Activated B cell treated with CpG ODN at 0.5 μM for 24 hours (primary cell): ENCODE measurements around the gene RCOR2. TPM values are rescaled to one million over a fixed set of nuclear protein-coding genes. Genes with fewer than 3 reads are reported as not detected.

Source experiments
- ATAC-seq: fragments of 200-7000 bp; cut with Tn5 transposase; one replicate; pipeline ENCODE4 v1.10.0; 2021; ENCODE audit warnings: low read depth, mild to moderate bottlenecking, moderate library complexity
- CTCF ChIA-PET: fragments of 350-600 bp; sonication (Branson Sonifier 250); formaldehyde crosslinking; loops from one replicate; lab custom pipeline; 2021; ENCODE audit warnings: antibody characterized with exemption; lab: Charles Lee
- POLR2A ChIA-PET: fragments of 350-600 bp; sonication (Branson Sonifier 250); formaldehyde crosslinking; loops from one replicate; lab custom pipeline; 2021; ENCODE audit warnings: antibody characterized with exemption; lab: Charles Lee
- DNase-seq: peaks from one replicate; pipeline ENCODE4 v3.0.0; 2022
- H3K27ac Mint-ChIP-seq: one replicate; pipeline ENCODE4 v1.8.0; 2020; ENCODE audit warnings: mixed read lengths
- H3K27me3 Mint-ChIP-seq: one replicate; pipeline ENCODE4 v1.8.0; 2021; ENCODE audit warnings: mixed read lengths
- H3K36me3 Mint-ChIP-seq: one replicate; pipeline ENCODE4 v1.8.0; 2021; ENCODE audit warnings: low read depth, mixed read lengths
- H3K4me1 Mint-ChIP-seq: one replicate; pipeline ENCODE4 v1.8.0; 2021; ENCODE audit warnings: mixed read lengths
- H3K4me3 Mint-ChIP-seq: one replicate; pipeline ENCODE4 v1.8.0; 2020; ENCODE audit warnings: mild to moderate bottlenecking, mixed read lengths
- H3K9me3 Mint-ChIP-seq: one replicate; pipeline ENCODE4 v1.8.0; 2020; ENCODE audit warnings: mixed read lengths
- intact Hi-C: fragments of 100-400 bp; cut with micrococcal nuclease; formaldehyde crosslinking; loops from one replicate; pipeline ENCODE4 v1.15.1; 2024
- total RNA-seq: library from RNA; stranded (reverse); gene quantifications from 2 replicates; pipeline ENCODE4 v1.2.3, GENCODE V29; 2022
- TF ChIP-seq, protein P1 (sequence below): fragments of 200-600 bp; IDR thresholded peaks from one replicate; pipeline ENCODE4 v1.8.0; 2022; ENCODE audit warnings: antibody characterized with exemption, mild to moderate bottlenecking

The RCOR2 gene
- total RNA-seq, 1 donor from 2014 or later, result not detected

DNA sequence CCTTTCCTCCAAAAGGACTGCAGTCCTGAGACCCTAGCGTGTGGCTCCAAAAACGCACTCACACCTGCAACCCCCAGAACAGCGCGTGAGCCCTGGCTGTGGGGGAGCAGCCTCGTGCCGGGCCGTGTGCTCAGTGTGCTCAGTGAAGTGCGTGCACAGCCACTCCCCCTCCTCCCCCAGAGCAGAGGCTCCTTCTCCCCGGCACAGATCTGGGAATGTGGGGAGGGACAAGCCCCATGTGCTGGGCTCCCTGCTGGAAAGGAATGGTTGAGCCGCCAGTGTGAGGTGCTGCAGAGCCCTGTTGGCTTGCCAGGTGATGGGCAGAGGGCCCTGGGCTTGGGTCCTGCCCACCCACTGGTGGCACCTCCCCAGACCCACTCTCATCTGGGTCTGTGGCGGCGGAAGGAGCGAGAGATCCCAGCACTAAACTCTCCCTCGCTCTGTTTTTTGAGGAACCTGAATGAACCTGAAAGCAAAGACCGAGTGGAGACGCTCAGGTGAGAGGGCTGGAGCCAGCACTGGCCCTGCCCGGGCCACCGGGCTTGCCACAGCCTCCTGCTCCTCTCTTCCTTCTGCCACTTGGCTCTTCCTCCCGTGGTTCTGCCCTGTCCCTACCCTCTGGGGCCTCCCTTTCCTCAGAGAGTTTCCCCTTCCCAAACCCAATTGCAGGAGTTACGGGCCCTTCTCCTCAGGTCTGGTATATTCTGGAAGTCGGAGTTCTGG is 9.0 kb downstream of the RCOR2 start:
- no peak overlapping the region for H3K4me3 Mint-ChIP-seq
- no peak overlapping the region for H3K27ac Mint-ChIP-seq
- no peaks in the 10 kb centered on the region for H3K4me1 Mint-ChIP-seq
- H3K36me3 Mint-ChIP-seq, result peaks cover 62% of the 10 kb centered on the region
- H3K27me3 Mint-ChIP-seq, result no peaks in the 10 kb centered on the region
- POLR2A ChIA-PET, result no interaction called here
- CTCF ChIA-PET, result interaction anchor here (0.6 to 1.0 kb wide), 2 partner anchors 63 to 245 kb away, joined by 3 to 4 read pairs; no protein-coding TSS in a partner anchor
- ATAC-seq (no peak), DNase-seq (no peak)
- TF ChIP-seq, protein P1, sequence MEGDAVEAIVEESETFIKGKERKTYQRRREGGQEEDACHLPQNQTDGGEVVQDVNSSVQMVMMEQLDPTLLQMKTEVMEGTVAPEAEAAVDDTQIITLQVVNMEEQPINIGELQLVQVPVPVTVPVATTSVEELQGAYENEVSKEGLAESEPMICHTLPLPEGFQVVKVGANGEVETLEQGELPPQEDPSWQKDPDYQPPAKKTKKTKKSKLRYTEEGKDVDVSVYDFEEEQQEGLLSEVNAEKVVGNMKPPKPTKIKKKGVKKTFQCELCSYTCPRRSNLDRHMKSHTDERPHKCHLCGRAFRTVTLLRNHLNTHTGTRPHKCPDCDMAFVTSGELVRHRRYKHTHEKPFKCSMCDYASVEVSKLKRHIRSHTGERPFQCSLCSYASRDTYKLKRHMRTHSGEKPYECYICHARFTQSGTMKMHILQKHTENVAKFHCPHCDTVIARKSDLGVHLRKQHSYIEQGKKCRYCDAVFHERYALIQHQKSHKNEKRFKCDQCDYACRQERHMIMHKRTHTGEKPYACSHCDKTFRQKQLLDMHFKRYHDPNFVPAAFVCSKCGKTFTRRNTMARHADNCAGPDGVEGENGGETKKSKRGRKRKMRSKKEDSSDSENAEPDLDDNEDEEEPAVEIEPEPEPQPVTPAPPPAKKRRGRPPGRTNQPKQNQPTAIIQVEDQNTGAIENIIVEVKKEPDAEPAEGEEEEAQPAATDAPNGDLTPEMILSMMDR, result no peak
- intact Hi-C loops, result no loop called here
- H3K9me3 Mint-ChIP-seq, result no peaks in the 10 kb centered on the region

DNA sequence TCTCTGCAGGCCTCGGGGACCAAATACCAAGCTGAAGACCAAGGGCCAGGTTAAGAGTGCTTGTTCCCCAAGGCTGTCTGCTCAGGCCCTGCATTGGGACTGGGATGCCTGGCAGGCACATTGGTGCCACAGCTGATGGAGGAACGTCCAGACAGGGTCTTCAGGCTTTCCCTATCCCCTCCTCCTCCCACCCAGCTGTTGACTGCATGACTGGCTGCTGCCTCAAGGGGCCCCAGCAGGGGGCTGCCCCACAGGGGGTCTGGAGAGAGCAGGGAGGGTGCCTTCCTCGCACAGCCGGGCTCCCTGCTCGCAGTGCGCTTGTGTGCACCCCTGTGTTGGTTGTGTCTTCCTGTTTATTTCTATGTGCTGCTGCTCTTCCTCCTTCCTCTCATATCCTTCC is 9.9 kb downstream of the RCOR2 start:
- DNase-seq, result no peak
- Mint-ChIP-seq H3K9me3 (no peaks in the 10 kb centered on the region), H3K27ac (no peak overlapping the region), H3K36me3 (peaks cover 70% of the 10 kb centered on the region), H3K27me3 (no peaks in the 10 kb centered on the region), H3K4me3 (no peak overlapping the region), H3K4me1 (no peaks in the 10 kb centered on the region)
- ChIA-PET CTCF (interaction anchor here (0.6 to 2.2 kb wide), 5 partner anchors 24 to 244 kb away, joined by 3 to 17 read pairs (median 4); partner anchors contain the start of gene MARK2), POLR2A (no interaction called here)
- intact Hi-C loops, result no loop called here
- TF ChIP-seq, protein P1, result no peak
- no peak for ATAC-seq

DNA sequence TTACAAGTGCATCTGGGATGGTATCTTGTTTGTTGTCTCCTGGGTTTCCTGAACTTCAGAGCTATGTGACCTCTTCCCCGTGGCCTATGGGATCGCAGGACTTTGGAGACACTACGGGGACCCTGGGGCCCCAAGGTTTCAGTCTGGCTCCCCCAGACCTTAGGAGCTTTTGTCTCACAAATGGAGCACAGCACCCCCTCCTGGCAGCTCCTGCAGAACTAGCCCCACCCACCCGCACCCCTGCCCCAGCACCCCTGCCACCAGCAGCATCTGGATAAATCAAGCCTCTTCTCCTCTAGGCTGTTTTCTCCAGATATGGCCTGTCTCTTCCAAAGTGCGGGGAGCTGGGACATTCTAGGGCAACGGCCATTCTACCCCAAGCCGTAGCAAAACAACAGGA is 10.4 kb downstream of the RCOR2 start:
- DNase-seq (no peak), ATAC-seq (peak; percentile 40)
- ChIA-PET POLR2A (no interaction called here), CTCF (interaction anchor here (0.7 to 2.2 kb wide), 4 partner anchors 16 to 69 kb away, joined by 3 to 17 read pairs (median 4); partner anchors contain the start of gene MARK2)
- TF ChIP-seq, protein P1, result no peak
- intact Hi-C loops, result loop anchor here (1.0 kb wide), 1 partner anchor 69 kb away; no protein-coding TSS in a partner anchor
- Mint-ChIP-seq H3K27ac (no peak overlapping the region), H3K36me3 (peaks cover 74% of the 10 kb centered on the region), H3K4me3 (no peak overlapping the region), H3K9me3 (no peaks in the 10 kb centered on the region), H3K4me1 (no peaks in the 10 kb centered on the region), H3K27me3 (no peaks in the 10 kb centered on the region)

DNA sequence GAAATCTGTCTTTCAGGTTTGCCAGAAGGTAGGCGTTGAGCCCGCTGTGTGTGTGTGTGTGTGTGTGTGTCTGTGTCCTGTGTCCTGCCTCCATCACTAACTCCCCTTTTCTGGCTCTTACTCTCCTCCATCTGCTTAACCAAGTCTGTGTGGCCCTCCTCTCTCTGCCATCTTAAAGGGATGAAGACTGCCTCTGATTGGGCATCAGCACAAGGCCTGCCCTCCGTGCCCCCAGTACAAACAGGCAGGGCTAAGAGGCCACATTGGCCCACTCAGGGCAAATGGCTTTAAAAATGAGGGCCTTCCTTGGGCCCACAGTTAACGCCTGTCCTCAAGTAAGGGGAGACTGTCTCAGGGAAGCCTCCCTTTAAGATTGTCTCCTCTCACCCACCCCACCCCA is 10.9 kb downstream of the RCOR2 start:
- no peaks in the 10 kb centered on the region for H3K27me3 Mint-ChIP-seq
- no peak overlapping the region for H3K27ac Mint-ChIP-seq
- TF ChIP-seq, protein P1, result no peak
- H3K9me3 Mint-ChIP-seq, result no peaks in the 10 kb centered on the region
- H3K4me1 Mint-ChIP-seq, result no peaks in the 10 kb centered on the region
- H3K36me3 Mint-ChIP-seq, result peaks cover 79% of the 10 kb centered on the region
- intact Hi-C loops, result loop anchor here (1.0 kb wide), 1 partner anchor 69 kb away; no protein-coding TSS in a partner anchor
- ATAC-seq (no peak), DNase-seq (no peak)
- H3K4me3 Mint-ChIP-seq, result no peak overlapping the region
- ChIA-PET CTCF (interaction anchor here (0.7 to 2.2 kb wide), 4 partner anchors 16 to 68 kb away, joined by 3 to 17 read pairs (median 4); partner anchors contain the start of gene MARK2), POLR2A (no interaction called here)

DNA sequence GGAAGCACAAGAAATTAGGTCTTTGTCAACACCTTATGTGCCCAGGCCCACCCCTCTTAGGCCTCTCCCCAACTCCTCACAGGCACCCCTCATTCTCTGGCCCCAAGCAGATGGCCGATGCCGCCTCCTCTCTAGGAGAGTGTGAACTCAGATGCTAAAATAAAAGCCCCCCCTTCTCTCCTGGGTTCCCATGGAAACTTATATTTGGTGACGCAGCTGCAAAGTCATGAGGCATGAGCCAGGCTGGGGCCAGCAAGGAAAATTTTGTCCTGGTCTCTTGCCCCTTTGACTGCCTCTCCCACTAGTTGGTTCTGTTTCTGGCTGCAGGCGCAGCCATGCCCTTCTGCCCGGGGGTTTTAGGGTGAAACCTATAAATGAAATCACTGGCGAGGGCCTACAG is 11.8 kb downstream of the RCOR2 start:
- CTCF ChIA-PET, result interaction anchor here (2.2 kb wide), 1 partner anchor 68 kb away, joined by 17 read pairs; the partner anchor contains the start of gene MARK2
- Mint-ChIP-seq H3K36me3 (peaks cover 83% of the 10 kb centered on the region), H3K27me3 (no peaks in the 10 kb centered on the region), H3K9me3 (no peaks in the 10 kb centered on the region), H3K4me1 (no peaks in the 10 kb centered on the region), H3K27ac (no peak overlapping the region), H3K4me3 (no peak overlapping the region)
- POLR2A ChIA-PET, result no interaction called here
- TF ChIP-seq, protein P1, result no peak
- DNase-seq (no peak), ATAC-seq (no peak)
- intact Hi-C loops, result no loop called here
